Measurements from ENCODE around the gene NTRK2. TPM values are rescaled to one million over a fixed set of nuclear protein-coding genes. Genes with fewer than 3 reads are reported as not detected.

NTRK2 gene
- polyA plus RNA-seq, 1 donor (not counting 4 experiments of a cell fraction or from before 2014, with no cell fraction given), result 0.08 TPM

DNA sequence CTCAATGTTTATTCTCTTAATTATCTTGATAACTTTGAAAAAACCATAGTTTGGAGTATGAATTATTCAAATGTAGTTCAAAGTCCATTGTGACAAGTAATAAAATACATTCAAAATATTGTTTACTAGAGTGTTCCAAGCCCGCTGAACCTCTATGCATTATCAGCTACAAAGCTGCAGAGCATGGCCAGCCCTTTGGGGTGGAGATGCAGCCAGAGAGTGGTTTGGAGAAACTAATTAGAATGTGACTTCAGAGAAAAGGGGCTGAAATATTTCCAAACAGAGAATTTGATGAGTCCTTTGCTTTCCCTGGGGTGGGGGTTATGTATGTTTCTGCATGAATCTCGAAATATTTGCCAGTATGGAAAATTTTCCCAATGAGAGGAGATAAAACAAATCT is 211.3 kb downstream of the NTRK2 start:
- FAIRE-seq (no peak), DNase-seq (ENCODE audit: low read depth, low spot score) (no peak)
- TF ChIP-seq, protein P1, sequence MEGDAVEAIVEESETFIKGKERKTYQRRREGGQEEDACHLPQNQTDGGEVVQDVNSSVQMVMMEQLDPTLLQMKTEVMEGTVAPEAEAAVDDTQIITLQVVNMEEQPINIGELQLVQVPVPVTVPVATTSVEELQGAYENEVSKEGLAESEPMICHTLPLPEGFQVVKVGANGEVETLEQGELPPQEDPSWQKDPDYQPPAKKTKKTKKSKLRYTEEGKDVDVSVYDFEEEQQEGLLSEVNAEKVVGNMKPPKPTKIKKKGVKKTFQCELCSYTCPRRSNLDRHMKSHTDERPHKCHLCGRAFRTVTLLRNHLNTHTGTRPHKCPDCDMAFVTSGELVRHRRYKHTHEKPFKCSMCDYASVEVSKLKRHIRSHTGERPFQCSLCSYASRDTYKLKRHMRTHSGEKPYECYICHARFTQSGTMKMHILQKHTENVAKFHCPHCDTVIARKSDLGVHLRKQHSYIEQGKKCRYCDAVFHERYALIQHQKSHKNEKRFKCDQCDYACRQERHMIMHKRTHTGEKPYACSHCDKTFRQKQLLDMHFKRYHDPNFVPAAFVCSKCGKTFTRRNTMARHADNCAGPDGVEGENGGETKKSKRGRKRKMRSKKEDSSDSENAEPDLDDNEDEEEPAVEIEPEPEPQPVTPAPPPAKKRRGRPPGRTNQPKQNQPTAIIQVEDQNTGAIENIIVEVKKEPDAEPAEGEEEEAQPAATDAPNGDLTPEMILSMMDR (optimal IDR thresholded peaks at IDR 0.05 in 1 of 3, IDR thresholded peaks at IDR 0.05 in 1 of 3, conservative IDR thresholded peaks at IDR 0.05 in 1 of 3; ENCODE audit: extremely low read depth in 1 of 3, insufficient read depth in 2 of 3, low read length in 3 of 3), result no peak
- TF ChIP-seq EZH2 (IDR thresholded peaks at IDR 0.05; ENCODE audit: low read length), result no peak
- Histone ChIP-seq H4K20me1 (ENCODE audit: control insufficient read depth, extremely low read depth, insufficient read depth, low read length) (no peaks in the 10 kb centered on the region), H3K9me1 (ENCODE audit: control insufficient read depth, extremely low read depth, insufficient read depth, low read length) (no peaks in the 10 kb centered on the region), H3K79me2 (ENCODE audit: control insufficient read depth, insufficient read depth, low read length) (no peaks in the 10 kb centered on the region), H3K9ac (ENCODE audit: control insufficient read depth, extremely low read depth, insufficient read depth, low read length) (no peak overlapping the region), H3K4me2 (ENCODE audit: control insufficient read depth, extremely low read depth, insufficient read depth, low read depth, low read length) (no peak overlapping the region), H3K36me3 (ENCODE audit: control insufficient read depth in 2 of 2, extremely low read depth in 1 of 2, insufficient read depth in 2 of 2, low read length in 2 of 2) (no peaks in the 10 kb centered on the region), H2AFZ (ENCODE audit: control insufficient read depth, low read length) (no peak overlapping the region), H3K9me3 (ENCODE audit: control insufficient read depth, low read depth, low read length) (no peaks in the 10 kb centered on the region), H3K4me1 (ENCODE audit: control insufficient read depth, extremely low read depth, insufficient read depth, low read length) (no peaks in the 10 kb centered on the region), H3K4me3 (ENCODE audit: control insufficient read depth in 2 of 3, extremely low read depth in 1 of 3, insufficient read depth in 2 of 3, low read depth in 1 of 3, low read length in 3 of 3) (no peak overlapping the region), H3K27ac (ENCODE audit: control insufficient read depth, insufficient read depth, low read length) (no peak overlapping the region), H3K27me3 (ENCODE audit: control insufficient read depth, extremely low read depth, insufficient read depth, low read length) (no peaks in the 10 kb centered on the region)
- dilution Hi-C loops (cut with MboI; ENCODE audit: extremely low pct_ligation_motif_present, low sequenced_read_pairs), result no loop called here

- DNase-seq (ENCODE audit: low read depth, low spot score), result no peak
- no peaks in the 10 kb centered on the region for H3K27me3 ChIP-seq (ENCODE audit: control insufficient read depth, extremely low read depth, insufficient read depth, low read length)
- H4K20me1 ChIP-seq (ENCODE audit: control insufficient read depth, extremely low read depth, insufficient read depth, low read length), result no peaks in the 10 kb centered on the region
- FAIRE-seq, result no peak
- H3K4me3 ChIP-seq (ENCODE audit: control insufficient read depth in 2 of 3, extremely low read depth in 1 of 3, insufficient read depth in 2 of 3, low read depth in 1 of 3, low read length in 3 of 3), result no peak overlapping the region
- no peaks in the 10 kb centered on the region for H3K79me2 ChIP-seq (ENCODE audit: control insufficient read depth, insufficient read depth, low read length)
- H3K36me3 ChIP-seq (ENCODE audit: control insufficient read depth in 2 of 2, extremely low read depth in 1 of 2, insufficient read depth in 2 of 2, low read length in 2 of 2), result no peaks in the 10 kb centered on the region
- H3K9me1 ChIP-seq (ENCODE audit: control insufficient read depth, extremely low read depth, insufficient read depth, low read length), result no peaks in the 10 kb centered on the region
- H2AFZ ChIP-seq (ENCODE audit: control insufficient read depth, low read length), result no peak overlapping the region
- TF ChIP-seq, protein P1 (optimal IDR thresholded peaks at IDR 0.05 in 1 of 3, IDR thresholded peaks at IDR 0.05 in 1 of 3, conservative IDR thresholded peaks at IDR 0.05 in 1 of 3; ENCODE audit: extremely low read depth in 1 of 3, insufficient read depth in 2 of 3, low read length in 3 of 3), result no peak
- TF ChIP-seq EZH2 (IDR thresholded peaks at IDR 0.05; ENCODE audit: low read length), result no peak
- dilution Hi-C loops (cut with MboI; ENCODE audit: extremely low pct_ligation_motif_present, low sequenced_read_pairs), result no loop called here
- H3K9ac ChIP-seq (ENCODE audit: control insufficient read depth, extremely low read depth, insufficient read depth, low read length), result no peak overlapping the region
- no peaks in the 10 kb centered on the region for H3K9me3 ChIP-seq (ENCODE audit: control insufficient read depth, low read depth, low read length)
- no peaks in the 10 kb centered on the region for H3K4me1 ChIP-seq (ENCODE audit: control insufficient read depth, extremely low read depth, insufficient read depth, low read length)
- no peak overlapping the region for H3K4me2 ChIP-seq (ENCODE audit: control insufficient read depth, extremely low read depth, insufficient read depth, low read depth, low read length)
- no peak overlapping the region for H3K27ac ChIP-seq (ENCODE audit: control insufficient read depth, insufficient read depth, low read length)
Observed at GRCh38 chr9:84886866-84887265, 217.3 kb downstream of the NTRK2 start.
